ENCODE measurements around the gene CBLB. TPM values are rescaled to one million over a fixed set of nuclear protein-coding genes. Genes with fewer than 3 reads are reported as not detected.

CBLB gene
- total RNA-seq, 4 donors from 2014 or later: 154 to 177 (median 169) TPM

GRCh38 chr3:105787453-105787852 is 81.4 kb downstream of the CBLB start:
- 97 to 100% methylated on average over 2 of the region's 2 CpGs for WGBS, 2 donors
- H3K4me3 ChIP-seq: no peak overlapping the region
- no peak for DNase-seq (ENCODE audit: low spot score in 2 of 2)
- H3K27me3 ChIP-seq: no peaks in the 10 kb centered on the region
- H3K36me3 ChIP-seq: no peaks in the 10 kb centered on the region
- peak overlapping the region in 1 of 4 donors; percentile 39 for H3K27ac ChIP-seq
- TF ChIP-seq CTCF (IDR thresholded peaks at IDR 0.05): no peak
- TF ChIP-seq POLR2A (IDR thresholded peaks at IDR 0.05): no peak
- TF ChIP-seq EP300 (IDR thresholded peaks at IDR 0.05): no peak
- H3K9me3 ChIP-seq: no peaks in the 10 kb centered on the region
- H3K4me1 ChIP-seq: peaks cover 0 to 45% (median 5%) of the 10 kb centered on the region in 4 donors

GRCh38 chr3:105786990-105787389 is 81.8 kb downstream of the CBLB start:
- DNase-seq (ENCODE audit: low spot score in 2 of 2): no peak
- Histone ChIP-seq H3K9me3 (no peaks in the 10 kb centered on the region), H3K4me3 (no peak overlapping the region), H3K4me1 (peaks cover 0 to 40% (median 5%) of the 10 kb centered on the region in 4 donors), H3K27me3 (no peaks in the 10 kb centered on the region), H3K36me3 (no peaks in the 10 kb centered on the region), H3K27ac (no peak overlapping the region)
- no peak for TF ChIP-seq EP300 (IDR thresholded peaks at IDR 0.05)
- TF ChIP-seq CTCF (IDR thresholded peaks at IDR 0.05): no peak
- no peak for TF ChIP-seq POLR2A (IDR thresholded peaks at IDR 0.05)
- 87 to 93% methylated on average over 1 of the region's 1 CpG for WGBS, 2 donors

GRCh38 chr3:105786241-105786640 is 82.6 kb downstream of the CBLB start:
- 86 to 96% methylated on average over 4 of the region's 4 CpGs for WGBS, 2 donors
- DNase-seq (ENCODE audit: low spot score in 2 of 2): no peak
- H3K4me3 ChIP-seq: no peak overlapping the region
- no peak overlapping the region for H3K27ac ChIP-seq
- H3K27me3 ChIP-seq: no peaks in the 10 kb centered on the region
- H3K36me3 ChIP-seq: no peaks in the 10 kb centered on the region
- TF ChIP-seq CTCF (IDR thresholded peaks at IDR 0.05) (no peak), POLR2A (IDR thresholded peaks at IDR 0.05) (no peak)
- H3K4me1 ChIP-seq: peaks cover 0 to 33% (median 3%) of the 10 kb centered on the region in 4 donors
- H3K9me3 ChIP-seq: no peaks in the 10 kb centered on the region

GRCh38 chr3:105785803-105786202 is 83.0 kb downstream of the CBLB start:
- no peak for DNase-seq (ENCODE audit: low spot score in 2 of 2)
- Histone ChIP-seq H3K4me1 (peaks cover 0 to 28% (median 3%) of the 10 kb centered on the region in 4 donors), H3K27ac (no peak overlapping the region), H3K36me3 (no peaks in the 10 kb centered on the region), H3K9me3 (no peaks in the 10 kb centered on the region), H3K27me3 (no peaks in the 10 kb centered on the region), H3K4me3 (no peak overlapping the region)
- WGBS, 2 donors: 90 to 92% methylated on average over 3 of the region's 3 CpGs
- TF ChIP-seq POLR2A (IDR thresholded peaks at IDR 0.05) (no peak), EP300 (IDR thresholded peaks at IDR 0.05) (no peak), CTCF (IDR thresholded peaks at IDR 0.05) (no peak)

- Histone ChIP-seq H3K36me3 (no peaks in the 10 kb centered on the region), H3K9me3 (no peaks in the 10 kb centered on the region), H3K4me1 (peaks cover 0 to 24% (median 3%) of the 10 kb centered on the region in 4 donors), H3K27ac (no peak overlapping the region), H3K4me3 (no peak overlapping the region), H3K27me3 (no peaks in the 10 kb centered on the region)
- no peak for TF ChIP-seq EP300 (IDR thresholded peaks at IDR 0.05)
- no peak for TF ChIP-seq CTCF (IDR thresholded peaks at IDR 0.05)
- TF ChIP-seq POLR2A (IDR thresholded peaks at IDR 0.05): no peak
- DNase-seq (ENCODE audit: low spot score in 2 of 2): no peak
Measured at GRCh38 chr3:105783631-105784030, 85.2 kb downstream of the CBLB start.

Measured in tibial nerve (tissue), 4 donors.